Measurements from ENCODE around the gene NAPB. TPM values are rescaled to one million over a fixed set of nuclear protein-coding genes. Genes with fewer than 3 reads are reported as not detected.

The NAPB gene
- total RNA-seq, 4 donors from 2014 or later: 9.0 to 23.6 (median 16.9) TPM

DNA sequence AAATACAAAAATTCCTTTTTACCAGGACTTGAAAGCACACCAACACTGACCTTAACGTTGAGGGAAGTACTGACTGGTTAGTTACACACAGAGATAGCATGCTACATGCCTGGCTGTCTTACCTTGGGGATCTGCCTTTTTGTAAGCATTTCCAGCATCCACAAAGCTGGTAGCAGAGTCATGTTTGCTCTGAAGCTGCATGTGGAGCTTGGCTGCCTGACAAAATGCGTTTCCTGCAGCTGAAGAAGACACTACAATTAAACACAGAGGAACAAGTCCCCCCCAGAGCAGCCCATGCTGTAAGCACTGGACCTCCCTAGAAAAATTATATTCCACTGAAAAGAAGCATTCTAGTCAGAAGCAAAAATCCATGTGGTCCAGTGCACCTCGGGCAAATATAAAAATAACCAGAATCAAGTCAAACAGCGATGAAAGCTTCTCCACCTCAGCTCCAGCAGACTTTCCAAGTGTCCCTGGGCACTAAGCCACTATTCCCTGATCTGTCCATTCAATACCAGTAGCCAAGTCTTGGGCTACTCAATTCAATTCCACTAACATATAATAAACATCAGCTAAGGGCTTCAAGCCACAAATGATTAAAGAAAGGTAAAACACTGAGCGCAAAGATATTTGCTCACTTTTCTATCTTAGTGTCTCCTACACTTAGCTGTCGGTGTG, 24.2 kb downstream of the NAPB start:
- Histone ChIP-seq H3K9me3 (no peaks in the 10 kb centered on the region), H3K27ac (no peak overlapping the region), H3K4me3 (no peak overlapping the region), H3K4me1 (no peaks in the 10 kb centered on the region), H3K27me3 (no peaks in the 10 kb centered on the region), H3K36me3 (no peaks in the 10 kb centered on the region)
- intact Hi-C loops (cut with DNase I; ENCODE audit: low total_unique reads): no loop called here
- no peak for DNase-seq
- TF ChIP-seq POLR2A (IDR thresholded peaks at IDR 0.05): no peak
- TF ChIP-seq, protein P1, sequence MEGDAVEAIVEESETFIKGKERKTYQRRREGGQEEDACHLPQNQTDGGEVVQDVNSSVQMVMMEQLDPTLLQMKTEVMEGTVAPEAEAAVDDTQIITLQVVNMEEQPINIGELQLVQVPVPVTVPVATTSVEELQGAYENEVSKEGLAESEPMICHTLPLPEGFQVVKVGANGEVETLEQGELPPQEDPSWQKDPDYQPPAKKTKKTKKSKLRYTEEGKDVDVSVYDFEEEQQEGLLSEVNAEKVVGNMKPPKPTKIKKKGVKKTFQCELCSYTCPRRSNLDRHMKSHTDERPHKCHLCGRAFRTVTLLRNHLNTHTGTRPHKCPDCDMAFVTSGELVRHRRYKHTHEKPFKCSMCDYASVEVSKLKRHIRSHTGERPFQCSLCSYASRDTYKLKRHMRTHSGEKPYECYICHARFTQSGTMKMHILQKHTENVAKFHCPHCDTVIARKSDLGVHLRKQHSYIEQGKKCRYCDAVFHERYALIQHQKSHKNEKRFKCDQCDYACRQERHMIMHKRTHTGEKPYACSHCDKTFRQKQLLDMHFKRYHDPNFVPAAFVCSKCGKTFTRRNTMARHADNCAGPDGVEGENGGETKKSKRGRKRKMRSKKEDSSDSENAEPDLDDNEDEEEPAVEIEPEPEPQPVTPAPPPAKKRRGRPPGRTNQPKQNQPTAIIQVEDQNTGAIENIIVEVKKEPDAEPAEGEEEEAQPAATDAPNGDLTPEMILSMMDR (IDR thresholded peaks at IDR 0.05): no peak

DNA sequence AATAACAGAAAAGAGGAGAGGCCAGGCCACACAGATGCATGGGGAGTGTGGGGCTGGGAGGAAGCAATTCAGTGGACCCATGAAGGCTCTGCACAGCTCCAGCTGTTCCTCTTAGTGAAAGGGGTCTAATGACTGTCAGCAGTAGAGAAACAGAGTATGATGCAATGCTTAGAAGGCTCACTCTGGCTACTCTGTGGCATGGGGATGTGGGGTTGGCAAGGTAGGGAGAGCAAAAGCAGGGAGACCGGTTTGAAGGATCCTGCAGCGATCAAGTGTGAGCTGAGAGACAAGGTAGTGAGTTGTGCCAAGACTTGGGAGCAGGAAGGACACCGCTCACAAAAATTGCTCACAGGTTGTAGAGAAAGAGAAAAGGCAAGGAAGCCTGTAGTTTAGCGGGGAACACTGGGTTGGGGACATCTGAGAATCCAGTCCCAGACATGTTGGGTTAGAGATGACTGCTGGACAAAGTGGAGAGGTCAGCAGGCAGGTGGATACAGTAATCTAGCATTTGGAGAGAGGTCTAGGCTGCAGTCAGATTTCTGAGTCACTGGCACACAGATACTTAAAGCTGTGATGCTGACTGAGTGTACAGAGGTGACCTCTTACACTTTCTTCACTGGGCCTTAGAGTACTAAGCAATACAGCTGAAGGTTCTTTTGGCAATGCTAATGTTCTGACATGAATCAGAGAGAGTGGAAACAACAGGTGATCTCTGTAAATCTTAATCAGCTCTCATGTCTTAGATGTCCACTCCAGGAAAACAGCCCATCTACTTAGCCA, 27.1 kb downstream of the NAPB start:
- Histone ChIP-seq H3K27me3 (no peaks in the 10 kb centered on the region), H3K36me3 (no peaks in the 10 kb centered on the region), H3K4me1 (no peaks in the 10 kb centered on the region), H3K4me3 (no peak overlapping the region), H3K9me3 (no peaks in the 10 kb centered on the region), H3K27ac (no peak overlapping the region)
- intact Hi-C loops (cut with DNase I; ENCODE audit: low total_unique reads): no loop called here
- DNase-seq: no peak
- TF ChIP-seq, protein P1 (IDR thresholded peaks at IDR 0.05): no peak
- TF ChIP-seq POLR2A (IDR thresholded peaks at IDR 0.05): no peak

GRCh38 chr20:23391707-23392310, 29.5 kb downstream of the NAPB start:
- H3K36me3 ChIP-seq: no peaks in the 10 kb centered on the region
- DNase-seq: no peak
- intact Hi-C loops (cut with DNase I; ENCODE audit: low total_unique reads): no loop called here
- H3K4me3 ChIP-seq: no peak overlapping the region
- no peak for TF ChIP-seq POLR2A (IDR thresholded peaks at IDR 0.05)
- TF ChIP-seq, protein P1 (IDR thresholded peaks at IDR 0.05): no peak
- no peak overlapping the region for H3K27ac ChIP-seq
- no peaks in the 10 kb centered on the region for H3K4me1 ChIP-seq
- no peaks in the 10 kb centered on the region for H3K27me3 ChIP-seq
- H3K9me3 ChIP-seq: no peaks in the 10 kb centered on the region

DNA sequence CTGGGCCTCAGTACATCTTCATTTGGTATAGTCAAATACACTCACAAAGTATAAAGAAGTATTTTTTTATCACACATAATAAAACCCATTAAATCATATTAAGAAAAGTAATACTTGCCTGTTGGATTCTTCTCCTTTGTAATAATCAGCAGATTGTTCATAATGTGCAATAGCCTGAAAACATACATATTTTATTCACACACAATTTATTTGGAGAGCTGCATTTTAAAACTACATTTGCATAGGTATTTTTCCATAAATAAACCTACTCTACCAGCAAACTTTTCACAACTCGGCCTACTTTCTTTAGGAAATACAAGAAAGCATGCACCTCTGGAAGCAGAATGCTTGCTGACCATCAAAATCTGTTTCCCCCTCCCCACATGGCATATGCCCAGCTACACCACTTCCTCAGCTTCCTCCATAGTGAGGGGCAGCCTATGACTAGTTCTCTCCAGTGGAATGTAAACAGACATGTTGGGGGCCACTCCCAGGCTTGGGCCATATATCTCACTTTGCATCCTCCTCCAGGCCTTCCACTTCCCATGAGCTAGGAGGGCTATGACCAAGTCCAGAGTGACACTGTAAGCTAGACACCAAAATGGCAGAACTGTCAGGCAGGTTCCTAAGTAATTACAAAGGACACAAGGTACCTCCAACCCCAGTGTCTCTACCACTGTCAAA, 31.1 kb downstream of the NAPB start:
- Histone ChIP-seq H3K4me1 (no peaks in the 10 kb centered on the region), H3K27me3 (no peaks in the 10 kb centered on the region), H3K36me3 (no peaks in the 10 kb centered on the region), H3K9me3 (no peaks in the 10 kb centered on the region), H3K4me3 (no peak overlapping the region), H3K27ac (no peak overlapping the region)
- DNase-seq: no peak
- intact Hi-C loops (cut with DNase I; ENCODE audit: low total_unique reads): no loop called here
- TF ChIP-seq, protein P1 (IDR thresholded peaks at IDR 0.05): no peak
- no peak for TF ChIP-seq POLR2A (IDR thresholded peaks at IDR 0.05)

Measured in uterus (tissue), 4 donors.